GM23338 (cell line): ENCODE results near the gene VAMP7. TPM values are rescaled to one million over a fixed set of nuclear protein-coding genes. Genes with fewer than 3 reads are reported as not detected.
"Not testable (repeated sequence)": the region's sequence is repeated elsewhere in the genome, so short reads cannot be mapped to it uniquely, and the experiment has no call there.

Experiments used
- ATAC-seq: fragments of 200-7000 bp; cut with Tn5 transposase; 3 replicates; pipeline ENCODE4 v1.9.1; 2020
- DNase-seq: peaks from one replicate; pipeline ENCODE4 v3.0.0-alpha.2; 2015; ENCODE audit warnings: low spot score
- H2AFZ ChIP-seq: fragments of 200-600 bp; sonication (generic); 2 replicates; pipeline ENCODE4 v1.8.0; 2016; ENCODE audit warnings: antibody characterized with exemption, mild to moderate bottlenecking, moderate library complexity
- H3F3A ChIP-seq: fragments of 200-600 bp; sonication (generic); replicated peaks from 2 replicates; pipeline ENCODE4 v1.8.0; 2017; ENCODE audit warnings: antibody characterized with exemption, mixed run types, low read depth
- H3K27ac ChIP-seq: fragments of 200-600 bp; sonication (generic); 2 replicates; pipeline ENCODE4 v1.6.1; 2016; ENCODE audit warnings: low read depth
- H3K27me3 ChIP-seq: fragments of 200-600 bp; sonication (generic); 2 replicates; pipeline ENCODE4 v1.8.0; 2016; ENCODE audit warnings: mild to moderate bottlenecking, mixed run types, moderate library complexity; ENCODE audit not compliant: insufficient read depth
- H3K36me3 ChIP-seq: fragments of 200-600 bp; sonication (generic); 2 replicates; pipeline ENCODE4 v1.8.0; 2016; ENCODE audit warnings: mild to moderate bottlenecking; ENCODE audit not compliant: insufficient read depth
- H3K4me1 ChIP-seq: fragments of 200-600 bp; sonication (generic); 2 replicates; pipeline ENCODE4 v1.8.0; 2016; ENCODE audit warnings: mild to moderate bottlenecking, moderate library complexity; ENCODE audit not compliant: insufficient read depth
- H3K4me2 ChIP-seq: fragments of 200-600 bp; sonication (generic); 2 replicates; pipeline ENCODE4 v1.7.1; 2017; ENCODE audit warnings: mixed run types
- H3K4me3 ChIP-seq: fragments of 200-600 bp; sonication (generic); 2 replicates; pipeline ENCODE4 v1.6.1; 2016; ENCODE audit warnings: mixed run types
- H3K79me2 ChIP-seq: fragments of 200-600 bp; sonication (generic); replicated peaks from 2 replicates; pipeline ENCODE4 v1.8.0; 2017; ENCODE audit warnings: mild to moderate bottlenecking; ENCODE audit not compliant: insufficient read depth
- H3K9me2 ChIP-seq: fragments of 200-600 bp; sonication (generic); 2 replicates; pipeline ENCODE4 v1.8.0; 2017; ENCODE audit not compliant: insufficient read depth
- H4K20me1 ChIP-seq: fragments of 200-600 bp; sonication (generic); replicated peaks from 2 replicates; pipeline ENCODE4 v1.8.0; 2017; ENCODE audit warnings: mild to moderate bottlenecking; ENCODE audit not compliant: insufficient read depth
- H3K27ac Mint-ChIP-seq: 2 replicates; pipeline ENCODE4 v1.8.0; 2020; ENCODE audit warnings: inconsistent platforms, mild to moderate bottlenecking, moderate library complexity, mixed read lengths
- H3K27me3 Mint-ChIP-seq: 3 replicates; pipeline ENCODE4 v1.8.0; 2022; ENCODE audit warnings: low read depth, mild to moderate bottlenecking, moderate library complexity, mixed read lengths, inconsistent platforms; ENCODE audit not compliant: insufficient read depth, poor library complexity
- H3K36me3 Mint-ChIP-seq: 3 replicates; pipeline ENCODE4 v1.8.0; 2021; ENCODE audit warnings: low read depth, mild to moderate bottlenecking, inconsistent platforms, moderate library complexity, mixed read lengths
- H3K4me1 Mint-ChIP-seq: 3 replicates; pipeline ENCODE4 v1.8.0; 2020; ENCODE audit warnings: mild to moderate bottlenecking, inconsistent platforms, mixed read lengths
- H3K4me3 Mint-ChIP-seq: 3 replicates; pipeline ENCODE4 v1.8.0; 2021; ENCODE audit warnings: moderate library complexity, mild to moderate bottlenecking, inconsistent platforms, mixed read lengths
- H3K9me3 Mint-ChIP-seq: 3 replicates; pipeline ENCODE4 v1.8.0; 2020; ENCODE audit warnings: moderate library complexity, mild to moderate bottlenecking, inconsistent platforms, mixed read lengths
- CREB1 ChIP-seq: fragments of 250-450 bp; sonication (Bioruptor Pico); IDR thresholded peaks from 2 replicates; pipeline ENCODE4 v1.5.0; 2020; ENCODE audit warnings: low read depth, mild to moderate bottlenecking, moderate library complexity
- EZH2phosphoT487 ChIP-seq: fragments of 200-600 bp; sonication (generic); IDR thresholded peaks from one replicate; pipeline ENCODE4 v1.8.1; 2018; ENCODE audit warnings: antibody characterized with exemption; ENCODE audit not compliant: unreplicated experiment
- NANOG ChIP-seq: IDR thresholded peaks from 2 replicates; pipeline ENCODE4 v1.6.1; 2016; ENCODE audit warnings: antibody characterized with exemption, borderline replicate concordance
- POLR2AphosphoS5 ChIP-seq: IDR thresholded peaks from 2 replicates; pipeline ENCODE4 v1.6.1; 2016; ENCODE audit warnings: antibody characterized with exemption, low read depth
- ZNF114 ChIP-seq: fragments of 250-450 bp; sonication (Bioruptor Pico); IDR thresholded peaks from 2 replicates; pipeline ENCODE4 v1.5.0; 2020; ENCODE audit warnings: mild to moderate bottlenecking, moderate library complexity
- ZNF331 ChIP-seq: fragments of 250-450 bp; sonication (Bioruptor Pico); IDR thresholded peaks from 2 replicates; pipeline ENCODE4 v1.5.0; 2020; ENCODE audit warnings: low read depth, mild to moderate bottlenecking, moderate library complexity
- polyA plus RNA-seq: library from polyadenylated mRNA; unstranded; fragments of >200 nt; fragmentation: Nextera tagmentation; extraction: Ambion mirVana; gene quantifications from 2 replicates; pipeline ENCODE4 v1.2.1, GENCODE V29; 2016
- total RNA-seq: library from RNA; depleted of rRNA; stranded (reverse); fragments of >200 nt; shearing (Covaris generic); gene quantifications from 2 replicates; pipeline ENCODE4 v1.2.3, GENCODE V29; 2014
- TF ChIP-seq, protein P1 (sequence below), 2 experiments: fragments of 200-600 bp in 1 of 2; sonication (generic) in 1 of 2; conservative IDR thresholded peaks; 2 replicates each; pipeline versions ENCODE4 v1.5.1 to v1.6.1; 2016 to 2017; ENCODE audit warnings: antibody characterized with exemption in 2 of 2, low read depth in 2 of 2, mild to moderate bottlenecking in 2 of 2, moderate library complexity in 1 of 2
- TF ChIP-seq, protein P2 (sequence below): IDR thresholded peaks from one replicate; pipeline ENCODE4 v1.6.1; 2018; ENCODE audit warnings: antibody characterized with exemption; ENCODE audit not compliant: unreplicated experiment
- TF ChIP-seq, protein P3 (sequence below): fragments of 250-450 bp; sonication (Bioruptor Pico); IDR thresholded peaks from 2 replicates; pipeline ENCODE4 v1.5.0; 2020; ENCODE audit warnings: mild to moderate bottlenecking, moderate library complexity
- TF ChIP-seq, protein P4 (sequence below): IDR thresholded peaks from 2 replicates; pipeline ENCODE4 v1.6.1; 2016; ENCODE audit warnings: antibody characterized with exemption

VAMP7 gene
- total and polyA plus RNA-seq, 2 experiments from 2014 or later: 14.0 to 22.7 TPM

DNA sequence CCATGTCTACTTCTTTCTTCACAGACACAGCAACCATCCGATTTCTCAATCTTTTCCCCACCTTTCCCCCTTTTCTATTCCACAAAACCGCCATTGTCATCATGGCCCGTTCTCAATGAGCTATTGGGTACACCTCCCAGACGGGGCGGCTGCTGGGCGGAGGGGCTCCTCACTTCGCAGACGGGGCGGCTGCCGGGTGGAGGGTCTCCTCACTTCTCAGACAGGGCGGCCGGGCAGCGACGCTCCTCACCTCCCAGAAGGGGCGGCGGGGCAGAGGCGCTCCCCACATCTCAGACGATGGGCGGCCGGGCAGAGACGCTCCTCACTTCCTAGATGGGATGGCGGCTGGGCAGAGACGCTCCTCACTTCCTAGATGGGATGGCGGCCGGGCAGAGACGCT lies 26.5 kb downstream of the VAMP7 start:
- not testable (repeated sequence) for H3K79me2 ChIP-seq, H3K9me2 ChIP-seq, ATAC-seq, H3F3A ChIP-seq, H3K4me3 ChIP-seq, H3K27me3 Mint-ChIP-seq, H3K27ac ChIP-seq, H4K20me1 ChIP-seq, DNase-seq, H3K27me3 ChIP-seq, H3K4me1 Mint-ChIP-seq, H3K27ac Mint-ChIP-seq, H3K4me3 Mint-ChIP-seq, H2AFZ ChIP-seq, H3K4me1 ChIP-seq, H3K4me2 ChIP-seq
- peaks cover 85% of the 10 kb centered on the region for H3K36me3 Mint-ChIP-seq
- peaks cover 24% of the 10 kb centered on the region for H3K36me3 ChIP-seq
- H3K9me3 Mint-ChIP-seq: peaks cover 86% of the 10 kb centered on the region

DNA sequence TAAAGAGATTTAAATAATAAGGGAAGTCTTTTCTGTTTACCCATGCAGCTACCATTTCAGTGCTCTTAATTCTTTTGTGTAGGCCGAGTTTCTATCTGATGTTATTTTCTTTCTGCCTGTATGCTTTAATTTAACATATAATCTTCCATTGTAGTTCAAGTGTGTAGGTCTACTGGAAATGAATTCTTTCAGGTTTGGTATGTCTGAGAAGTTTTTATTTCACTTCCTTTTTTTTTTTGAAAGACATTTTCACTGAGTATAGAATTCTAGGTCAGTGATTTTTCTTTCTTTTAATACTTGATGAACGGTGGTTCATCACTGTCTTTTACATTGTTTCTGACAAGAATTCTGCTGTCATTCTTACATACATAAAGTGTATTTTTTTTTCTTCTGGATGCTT lies 42.1 kb downstream of the VAMP7 start:
- Histone ChIP-seq H2AFZ (no peak overlapping the region), H3K79me2 (no peaks in the 10 kb centered on the region), H3K27me3 (no peaks in the 10 kb centered on the region), H3K4me3 (no peak overlapping the region), H3F3A (no peaks in the 10 kb centered on the region), H3K27ac (no peak overlapping the region), H3K4me2 (no peak overlapping the region), H3K36me3 (0 out of 2 replicates have a peak, but pooled peaks cover under 1% of the 10 kb centered on the region), H3K4me1 (no peaks in the 10 kb centered on the region), H3K9me2 (no peaks in the 10 kb centered on the region), H4K20me1 (no peaks in the 10 kb centered on the region)
- ATAC-seq (no peak), DNase-seq (no peak)
- Mint-ChIP-seq H3K4me1 (no peaks in the 10 kb centered on the region), H3K36me3 (peaks cover 52% of the 10 kb centered on the region), H3K9me3 (peaks cover 91% of the 10 kb centered on the region), H3K27me3 (no peaks in the 10 kb centered on the region), H3K4me3 (no peak overlapping the region), H3K27ac (no peak overlapping the region)
- TF ChIP-seq ZNF331 (no peak), NANOG (no peak), ZNF114 (CRISPR knock-in tag) (no peak), EZH2phosphoT487 (no peak), CREB1 (CRISPR knock-in tag) (no peak), POLR2AphosphoS5 (no peak)
- TF ChIP-seq, protein P1, sequence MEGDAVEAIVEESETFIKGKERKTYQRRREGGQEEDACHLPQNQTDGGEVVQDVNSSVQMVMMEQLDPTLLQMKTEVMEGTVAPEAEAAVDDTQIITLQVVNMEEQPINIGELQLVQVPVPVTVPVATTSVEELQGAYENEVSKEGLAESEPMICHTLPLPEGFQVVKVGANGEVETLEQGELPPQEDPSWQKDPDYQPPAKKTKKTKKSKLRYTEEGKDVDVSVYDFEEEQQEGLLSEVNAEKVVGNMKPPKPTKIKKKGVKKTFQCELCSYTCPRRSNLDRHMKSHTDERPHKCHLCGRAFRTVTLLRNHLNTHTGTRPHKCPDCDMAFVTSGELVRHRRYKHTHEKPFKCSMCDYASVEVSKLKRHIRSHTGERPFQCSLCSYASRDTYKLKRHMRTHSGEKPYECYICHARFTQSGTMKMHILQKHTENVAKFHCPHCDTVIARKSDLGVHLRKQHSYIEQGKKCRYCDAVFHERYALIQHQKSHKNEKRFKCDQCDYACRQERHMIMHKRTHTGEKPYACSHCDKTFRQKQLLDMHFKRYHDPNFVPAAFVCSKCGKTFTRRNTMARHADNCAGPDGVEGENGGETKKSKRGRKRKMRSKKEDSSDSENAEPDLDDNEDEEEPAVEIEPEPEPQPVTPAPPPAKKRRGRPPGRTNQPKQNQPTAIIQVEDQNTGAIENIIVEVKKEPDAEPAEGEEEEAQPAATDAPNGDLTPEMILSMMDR (conservative IDR thresholded peaks at IDR 0.05; ENCODE audit: low read depth in 2 of 2): no peak
- TF ChIP-seq, protein P2, sequence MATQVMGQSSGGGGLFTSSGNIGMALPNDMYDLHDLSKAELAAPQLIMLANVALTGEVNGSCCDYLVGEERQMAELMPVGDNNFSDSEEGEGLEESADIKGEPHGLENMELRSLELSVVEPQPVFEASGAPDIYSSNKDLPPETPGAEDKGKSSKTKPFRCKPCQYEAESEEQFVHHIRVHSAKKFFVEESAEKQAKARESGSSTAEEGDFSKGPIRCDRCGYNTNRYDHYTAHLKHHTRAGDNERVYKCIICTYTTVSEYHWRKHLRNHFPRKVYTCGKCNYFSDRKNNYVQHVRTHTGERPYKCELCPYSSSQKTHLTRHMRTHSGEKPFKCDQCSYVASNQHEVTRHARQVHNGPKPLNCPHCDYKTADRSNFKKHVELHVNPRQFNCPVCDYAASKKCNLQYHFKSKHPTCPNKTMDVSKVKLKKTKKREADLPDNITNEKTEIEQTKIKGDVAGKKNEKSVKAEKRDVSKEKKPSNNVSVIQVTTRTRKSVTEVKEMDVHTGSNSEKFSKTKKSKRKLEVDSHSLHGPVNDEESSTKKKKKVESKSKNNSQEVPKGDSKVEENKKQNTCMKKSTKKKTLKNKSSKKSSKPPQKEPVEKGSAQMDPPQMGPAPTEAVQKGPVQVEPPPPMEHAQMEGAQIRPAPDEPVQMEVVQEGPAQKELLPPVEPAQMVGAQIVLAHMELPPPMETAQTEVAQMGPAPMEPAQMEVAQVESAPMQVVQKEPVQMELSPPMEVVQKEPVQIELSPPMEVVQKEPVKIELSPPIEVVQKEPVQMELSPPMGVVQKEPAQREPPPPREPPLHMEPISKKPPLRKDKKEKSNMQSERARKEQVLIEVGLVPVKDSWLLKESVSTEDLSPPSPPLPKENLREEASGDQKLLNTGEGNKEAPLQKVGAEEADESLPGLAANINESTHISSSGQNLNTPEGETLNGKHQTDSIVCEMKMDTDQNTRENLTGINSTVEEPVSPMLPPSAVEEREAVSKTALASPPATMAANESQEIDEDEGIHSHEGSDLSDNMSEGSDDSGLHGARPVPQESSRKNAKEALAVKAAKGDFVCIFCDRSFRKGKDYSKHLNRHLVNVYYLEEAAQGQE: no peak
- TF ChIP-seq, protein P3, sequence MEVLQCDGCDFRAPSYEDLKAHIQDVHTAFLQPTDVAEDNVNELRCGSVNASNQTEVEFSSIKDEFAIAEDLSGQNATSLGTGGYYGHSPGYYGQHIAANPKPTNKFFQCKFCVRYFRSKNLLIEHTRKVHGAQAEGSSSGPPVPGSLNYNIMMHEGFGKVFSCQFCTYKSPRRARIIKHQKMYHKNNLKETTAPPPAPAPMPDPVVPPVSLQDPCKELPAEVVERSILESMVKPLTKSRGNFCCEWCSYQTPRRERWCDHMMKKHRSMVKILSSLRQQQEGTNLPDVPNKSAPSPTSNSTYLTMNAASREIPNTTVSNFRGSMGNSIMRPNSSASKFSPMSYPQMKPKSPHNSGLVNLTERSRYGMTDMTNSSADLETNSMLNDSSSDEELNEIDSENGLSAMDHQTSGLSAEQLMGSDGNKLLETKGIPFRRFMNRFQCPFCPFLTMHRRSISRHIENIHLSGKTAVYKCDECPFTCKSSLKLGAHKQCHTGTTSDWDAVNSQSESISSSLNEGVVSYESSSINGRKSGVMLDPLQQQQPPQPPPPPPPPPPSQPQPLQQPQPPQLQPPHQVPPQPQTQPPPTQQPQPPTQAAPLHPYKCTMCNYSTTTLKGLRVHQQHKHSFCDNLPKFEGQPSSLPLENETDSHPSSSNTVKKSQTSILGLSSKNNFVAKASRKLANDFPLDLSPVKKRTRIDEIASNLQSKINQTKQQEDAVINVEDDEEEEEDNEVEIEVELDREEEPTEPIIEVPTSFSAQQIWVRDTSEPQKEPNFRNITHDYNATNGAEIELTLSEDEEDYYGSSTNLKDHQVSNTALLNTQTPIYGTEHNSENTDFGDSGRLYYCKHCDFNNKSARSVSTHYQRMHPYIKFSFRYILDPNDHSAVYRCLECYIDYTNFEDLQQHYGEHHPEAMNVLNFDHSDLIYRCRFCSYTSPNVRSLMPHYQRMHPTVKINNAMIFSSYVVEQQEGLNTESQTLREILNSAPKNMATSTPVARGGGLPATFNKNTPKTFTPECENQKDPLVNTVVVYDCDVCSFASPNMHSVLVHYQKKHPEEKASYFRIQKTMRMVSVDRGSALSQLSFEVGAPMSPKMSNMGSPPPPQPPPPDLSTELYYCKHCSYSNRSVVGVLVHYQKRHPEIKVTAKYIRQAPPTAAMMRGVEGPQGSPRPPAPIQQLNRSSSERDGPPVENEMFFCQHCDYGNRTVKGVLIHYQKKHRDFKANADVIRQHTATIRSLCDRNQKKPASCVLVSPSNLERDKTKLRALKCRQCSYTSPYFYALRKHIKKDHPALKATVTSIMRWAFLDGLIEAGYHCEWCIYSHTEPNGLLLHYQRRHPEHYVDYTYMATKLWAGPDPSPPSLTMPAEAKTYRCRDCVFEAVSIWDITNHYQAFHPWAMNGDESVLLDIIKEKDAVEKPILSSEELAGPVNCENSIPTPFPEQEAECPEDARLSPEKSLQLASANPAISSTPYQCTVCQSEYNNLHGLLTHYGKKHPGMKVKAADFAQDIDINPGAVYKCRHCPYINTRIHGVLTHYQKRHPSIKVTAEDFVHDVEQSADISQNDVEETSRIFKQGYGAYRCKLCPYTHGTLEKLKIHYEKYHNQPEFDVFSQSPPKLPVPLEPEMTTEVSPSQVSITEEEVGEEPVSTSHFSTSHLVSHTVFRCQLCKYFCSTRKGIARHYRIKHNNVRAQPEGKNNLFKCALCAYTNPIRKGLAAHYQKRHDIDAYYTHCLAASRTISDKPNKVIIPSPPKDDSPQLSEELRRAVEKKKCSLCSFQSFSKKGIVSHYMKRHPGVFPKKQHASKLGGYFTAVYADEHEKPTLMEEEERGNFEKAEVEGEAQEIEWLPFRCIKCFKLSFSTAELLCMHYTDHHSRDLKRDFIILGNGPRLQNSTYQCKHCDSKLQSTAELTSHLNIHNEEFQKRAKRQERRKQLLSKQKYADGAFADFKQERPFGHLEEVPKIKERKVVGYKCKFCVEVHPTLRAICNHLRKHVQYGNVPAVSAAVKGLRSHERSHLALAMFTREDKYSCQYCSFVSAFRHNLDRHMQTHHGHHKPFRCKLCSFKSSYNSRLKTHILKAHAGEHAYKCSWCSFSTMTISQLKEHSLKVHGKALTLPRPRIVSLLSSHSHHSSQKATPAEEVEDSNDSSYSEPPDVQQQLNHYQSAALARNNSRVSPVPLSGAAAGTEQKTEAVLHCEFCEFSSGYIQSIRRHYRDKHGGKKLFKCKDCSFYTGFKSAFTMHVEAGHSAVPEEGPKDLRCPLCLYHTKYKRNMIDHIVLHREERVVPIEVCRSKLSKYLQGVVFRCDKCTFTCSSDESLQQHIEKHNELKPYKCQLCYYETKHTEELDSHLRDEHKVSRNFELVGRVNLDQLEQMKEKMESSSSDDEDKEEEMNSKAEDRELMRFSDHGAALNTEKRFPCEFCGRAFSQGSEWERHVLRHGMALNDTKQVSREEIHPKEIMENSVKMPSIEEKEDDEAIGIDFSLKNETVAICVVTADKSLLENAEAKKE (CRISPR knock-in tag): no peak
- TF ChIP-seq, protein P4, sequence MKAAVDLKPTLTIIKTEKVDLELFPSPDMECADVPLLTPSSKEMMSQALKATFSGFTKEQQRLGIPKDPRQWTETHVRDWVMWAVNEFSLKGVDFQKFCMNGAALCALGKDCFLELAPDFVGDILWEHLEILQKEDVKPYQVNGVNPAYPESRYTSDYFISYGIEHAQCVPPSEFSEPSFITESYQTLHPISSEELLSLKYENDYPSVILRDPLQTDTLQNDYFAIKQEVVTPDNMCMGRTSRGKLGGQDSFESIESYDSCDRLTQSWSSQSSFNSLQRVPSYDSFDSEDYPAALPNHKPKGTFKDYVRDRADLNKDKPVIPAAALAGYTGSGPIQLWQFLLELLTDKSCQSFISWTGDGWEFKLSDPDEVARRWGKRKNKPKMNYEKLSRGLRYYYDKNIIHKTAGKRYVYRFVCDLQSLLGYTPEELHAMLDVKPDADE: no peak
